ENCODE data around the gene GPN1.

DNA sequence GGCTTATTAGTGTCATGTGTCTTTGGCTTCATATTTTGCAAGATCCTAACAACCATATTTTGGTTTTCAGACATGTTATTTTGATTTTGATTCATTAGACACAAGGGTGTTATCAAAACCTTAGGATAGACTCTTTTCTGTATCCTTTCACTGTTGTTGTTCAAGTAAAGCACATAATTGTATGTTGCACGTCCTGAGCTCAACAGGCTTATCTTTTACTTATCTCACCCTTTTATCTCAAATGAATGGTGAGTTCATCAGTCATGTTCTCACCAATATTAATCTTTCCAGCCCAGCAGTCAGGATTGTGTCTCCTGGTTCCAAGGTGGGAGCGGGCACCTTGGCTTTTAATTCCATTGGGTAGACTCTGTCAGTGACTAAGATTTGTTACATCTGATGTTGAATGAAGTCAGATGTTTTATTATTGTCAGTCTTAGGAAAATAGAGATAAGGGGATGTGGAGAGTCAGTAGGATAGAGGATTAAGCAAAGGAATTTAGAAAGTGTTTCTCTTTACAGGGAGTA lies 11.9 kb downstream of the GPN1 start:
- no peak for TF ChIP-seq CTCF (IDR thresholded peaks at IDR 0.05; ENCODE audit: low read length)
- no peak for TF ChIP-seq EZH2 (optimal IDR thresholded peaks at IDR 0.05; ENCODE audit: low read depth, low read length)
- TF ChIP-seq EZH2phosphoT487 (IDR thresholded peaks at IDR 0.05; ENCODE audit: low read length), result no peak
